G401.6 (cell line): ENCODE data around the gene TPM4.
"Not testable (repeated sequence)": the region's sequence is repeated elsewhere in the genome, so short reads cannot be mapped to it uniquely, and the experiment has no call there.

ENCODE experiments used
- FAIRE-seq: peaks from 2 replicates; lab custom pipeline; 2012; peaks lifted over from hg19 to GRCh38; lab: Jason Lieb, UNC

The TPM4 gene

DNA sequence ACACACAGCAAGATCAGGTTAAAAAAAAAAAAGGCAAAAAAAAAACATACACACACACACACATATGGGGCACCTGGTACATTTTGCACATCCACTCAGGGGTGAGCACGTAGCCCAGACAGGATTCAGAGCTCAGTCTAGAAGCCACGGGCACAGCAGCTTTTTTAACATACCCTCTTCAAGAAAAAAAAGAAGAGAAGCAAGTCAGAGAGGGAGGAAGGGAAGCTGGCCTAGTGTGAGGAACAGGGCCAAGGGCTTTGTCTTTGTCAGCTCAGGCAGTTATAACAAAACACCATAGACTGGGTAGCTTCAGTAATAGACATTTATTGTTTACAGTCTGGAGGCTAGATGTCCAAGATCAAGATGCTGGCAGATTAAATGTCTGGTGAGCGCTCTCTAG lies 2.3 kb upstream of the TPM4 start:
- FAIRE-seq: no peak

- FAIRE-seq: no peak
Measured at GRCh38 chr19:16074488-16075365, 1.6 kb upstream of the TPM4 start.

GRCh38 chr19:16075430-16076153 lies 703 bp upstream of the TPM4 start:
- FAIRE-seq: no peak

DNA sequence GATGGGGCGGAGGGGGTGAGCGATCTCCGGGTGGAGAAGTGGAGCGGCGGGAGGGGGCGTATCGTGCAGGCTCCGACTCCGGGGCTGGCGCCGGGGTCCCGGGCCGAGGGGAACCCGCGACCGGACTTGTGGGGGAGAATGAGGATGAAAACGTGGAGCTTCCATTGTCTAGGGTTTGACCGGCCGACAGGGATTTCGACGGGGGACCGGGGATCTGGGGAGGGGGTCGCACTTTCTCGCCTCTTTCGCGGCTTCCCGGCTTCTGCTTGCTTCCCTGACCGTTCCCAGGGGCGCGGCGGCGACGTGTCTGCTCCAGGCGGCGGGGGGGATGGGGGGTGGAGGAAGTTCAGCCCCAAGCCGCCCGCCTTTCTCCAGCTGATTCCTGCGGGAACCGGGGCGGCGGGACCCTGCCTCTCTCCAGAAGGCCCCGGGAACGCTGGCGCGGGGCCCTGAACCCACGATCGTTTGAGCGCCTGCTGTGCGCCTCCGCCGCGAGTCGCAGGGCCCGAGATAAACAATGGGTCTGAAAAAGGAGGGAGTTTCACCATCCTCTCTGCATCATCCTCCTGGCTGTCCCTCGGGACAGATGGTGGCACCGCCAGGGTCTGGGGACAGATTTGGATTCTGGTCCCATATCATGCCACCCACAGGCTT lies 790 bp downstream of the TPM4 start:
- no peak for FAIRE-seq

- FAIRE-seq: no peak
Measured at GRCh38 chr19:16077984-16078758, 1.9 kb downstream of the TPM4 start.

DNA sequence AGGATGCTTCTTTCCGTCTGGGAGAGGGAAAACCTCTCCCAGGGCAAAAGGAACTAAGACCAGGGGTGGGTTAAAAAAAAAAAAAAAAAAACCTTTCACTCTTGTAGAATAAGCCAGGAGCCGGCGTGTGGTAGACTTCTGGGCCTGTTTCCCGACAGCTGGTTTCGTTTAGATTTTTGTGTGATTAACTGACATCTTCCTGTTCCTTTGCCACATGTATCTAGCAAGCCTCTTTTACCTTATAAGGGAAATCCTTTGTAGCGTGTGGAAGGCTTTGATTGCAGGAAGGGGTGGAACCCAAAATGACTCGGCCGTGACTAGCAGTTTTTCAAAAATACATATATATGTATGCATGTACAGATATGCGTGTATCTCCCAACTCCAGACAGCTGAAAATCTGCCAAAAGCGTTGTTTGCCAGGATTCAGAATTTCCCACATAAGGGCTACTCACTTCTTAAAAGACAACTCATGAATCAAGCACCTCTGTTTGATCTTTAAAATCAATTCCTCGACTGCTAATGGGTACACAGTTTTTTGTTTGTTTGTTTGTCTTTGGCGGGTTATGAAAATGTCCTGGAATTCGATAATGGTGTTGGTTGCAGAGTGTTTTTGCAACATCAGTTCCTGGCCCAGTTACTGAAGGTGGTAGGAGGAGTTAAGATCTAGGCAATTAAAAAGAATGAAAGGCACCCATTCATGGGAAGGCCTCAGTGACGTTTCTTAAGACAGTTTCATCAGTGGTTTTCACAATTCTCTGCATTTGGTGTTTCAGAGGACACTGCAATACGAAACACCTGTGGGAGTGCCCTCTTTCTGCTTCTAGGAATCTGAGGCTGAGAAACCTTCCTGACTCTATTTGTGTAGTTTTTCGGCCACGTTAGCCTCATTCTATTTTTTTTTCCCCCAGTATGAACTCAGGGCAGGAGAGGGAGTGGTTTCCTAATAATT lies 2.7 kb downstream of the TPM4 start:
- peak; percentile 37 for FAIRE-seq

GRCh38 chr19:16084067-16084685 lies 7.9 kb downstream of the TPM4 start:
- FAIRE-seq: no peak

GRCh38 chr19:16085115-16085514 lies 8.8 kb downstream of the TPM4 start:
- no peak for FAIRE-seq

DNA sequence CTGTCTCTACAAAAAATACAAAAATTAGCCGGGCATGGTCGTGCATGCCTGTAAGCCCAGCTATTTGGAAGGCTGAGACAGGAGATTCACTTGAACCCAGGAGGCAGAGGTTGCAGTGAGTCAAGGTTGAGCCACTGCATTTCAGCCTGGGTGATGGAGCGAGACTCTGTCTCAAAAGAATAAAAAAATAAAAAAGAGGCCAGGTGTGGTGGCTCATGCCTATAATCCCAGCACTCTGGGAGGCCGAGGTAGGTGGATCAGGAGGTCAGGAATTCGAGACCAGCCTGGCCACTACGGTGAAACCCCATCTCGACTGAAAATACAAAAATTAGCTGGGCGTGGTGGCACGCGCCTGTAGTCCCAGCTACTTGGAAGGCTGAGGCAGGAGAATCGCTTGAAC lies 11.1 kb downstream of the TPM4 start:
- not testable (repeated sequence) for FAIRE-seq

GRCh38 chr19:16087940-16088339 lies 11.6 kb downstream of the TPM4 start:
- FAIRE-seq: no peak

- no peak for FAIRE-seq
Measured at GRCh38 chr19:16088351-16089009, 12.2 kb downstream of the TPM4 start.

DNA sequence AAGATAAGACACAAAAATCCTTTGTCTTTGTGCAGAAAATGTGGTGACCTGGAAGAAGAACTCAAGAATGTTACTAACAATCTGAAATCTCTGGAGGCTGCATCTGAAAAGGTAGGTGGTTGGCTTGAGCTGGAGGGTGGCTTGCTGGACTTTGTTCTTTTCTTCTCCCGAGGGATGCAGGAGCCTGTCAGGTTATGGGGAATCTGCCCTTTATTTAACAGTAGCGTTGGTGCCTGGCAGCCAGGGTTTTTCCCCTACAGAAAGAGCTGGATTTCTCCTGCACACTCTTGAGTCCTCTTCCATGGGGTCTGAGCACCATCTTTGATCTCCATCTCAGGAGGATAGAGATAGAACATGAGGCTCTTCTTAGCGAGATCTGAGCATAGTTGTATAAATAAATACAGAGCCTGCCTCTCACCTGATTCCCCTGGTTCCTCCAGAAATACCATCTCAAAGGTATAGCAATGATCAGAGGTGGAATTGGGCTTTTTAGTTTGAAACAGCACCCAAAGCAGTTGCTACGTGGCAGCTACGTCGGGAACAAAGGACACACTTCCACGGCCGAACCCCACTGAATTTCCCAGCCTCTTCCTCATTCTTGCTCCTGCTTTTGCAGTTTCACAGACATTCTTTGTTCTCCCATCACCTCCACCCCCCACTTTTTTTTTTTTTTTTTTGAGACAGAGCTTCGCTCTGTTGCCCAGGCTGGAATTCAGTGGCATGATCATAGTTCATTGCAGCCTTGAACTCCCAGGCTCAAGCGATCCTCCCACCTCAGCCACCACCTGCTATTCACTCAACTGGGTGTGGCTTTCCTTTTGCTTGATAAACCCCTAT lies 12.9 kb downstream of the TPM4 start:
- FAIRE-seq: no peak

- FAIRE-seq: no peak
Measured at GRCh38 chr19:16091546-16092475, 15.5 kb downstream of the TPM4 start.

DNA sequence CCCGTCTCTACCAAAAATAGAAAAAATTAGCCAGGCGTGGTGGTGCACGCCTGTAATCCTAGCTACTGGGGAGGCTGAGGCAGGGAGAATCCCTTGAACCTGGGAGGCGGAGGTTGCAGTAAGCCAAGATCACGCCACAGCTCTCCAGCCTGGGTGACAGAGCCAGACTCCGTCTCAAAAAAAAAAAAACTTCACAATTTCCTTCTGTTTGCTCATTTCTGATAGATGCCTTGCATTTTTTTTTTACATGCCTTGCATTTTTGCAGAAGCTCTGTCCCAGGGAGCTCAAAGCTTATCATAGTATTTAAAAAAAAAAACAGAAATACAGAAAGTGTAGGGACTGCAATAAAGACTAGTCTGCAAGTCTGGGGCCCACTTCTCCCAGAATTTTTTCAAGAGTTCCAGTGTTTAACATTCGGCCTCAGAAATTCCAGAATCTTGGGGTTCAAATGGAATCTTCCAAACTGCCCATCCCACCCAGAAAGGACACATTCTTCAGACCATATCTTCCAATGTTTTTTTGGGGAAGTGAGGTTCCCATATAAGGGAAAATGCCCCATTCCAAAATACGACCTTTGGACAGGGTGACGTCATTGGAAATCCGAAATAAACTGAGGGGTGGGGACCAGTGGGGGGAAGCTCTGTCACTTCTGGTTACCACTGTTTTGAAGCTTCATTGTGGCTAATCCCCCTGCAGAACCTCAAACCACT lies 18.2 kb downstream of the TPM4 start:
- FAIRE-seq: no peak

- FAIRE-seq: no peak
Measured at GRCh38 chr19:16095071-16095571, 18.8 kb downstream of the TPM4 start.

GRCh38 chr19:16096280-16096855 lies 20.1 kb downstream of the TPM4 start:
- no peak for FAIRE-seq

DNA sequence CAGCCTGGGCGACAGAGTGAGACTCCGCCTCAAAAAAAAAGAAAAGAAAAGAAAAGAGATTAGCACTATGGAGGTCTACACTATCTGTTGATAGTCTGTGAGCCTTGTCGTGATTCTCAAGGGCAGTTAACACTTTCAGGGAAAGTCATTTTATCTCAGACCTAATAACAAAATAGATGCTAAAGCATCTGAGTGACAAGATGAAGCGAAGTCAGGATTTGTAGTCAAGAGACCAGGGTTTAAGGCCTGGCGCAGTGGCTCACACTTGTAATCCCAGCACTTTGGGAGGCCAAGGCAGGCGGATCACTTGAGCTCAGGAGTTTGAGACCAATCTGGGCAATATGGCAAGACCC lies 22.1 kb downstream of the TPM4 start:
- FAIRE-seq: no peak
